HG03575 (cell line): ENCODE measurements around the gene MPST.
"Not testable (repeated sequence)": the region's sequence is repeated elsewhere in the genome, so short reads cannot be mapped to it uniquely, and the experiment has no call there.

ENCODE experiments used
- ATAC-seq: cut with Tn5 transposase; IDR thresholded peaks from one replicate; pipeline ENCODE4 v1.9.1; 2021; ENCODE audit not compliant: unreplicated experiment, insufficient number of reproducible peaks, low FRiP score; ENCODE audit errors: extremely low read depth

MPST gene

GRCh38 chr22:37019309-37020191 lies at the start of gene MPST, which contains the start of gene TST:
MPST (plus strand) TSS chr22:37019742; CDS start chr22:37019837, 95 bp downstream.
TST (minus strand) TSS chr22:37019447; CDS start chr22:37018732, 715 bp downstream.
- no peak for ATAC-seq

GRCh38 chr22:36971341-36972125 lies 48.0 kb upstream of the MPST start:
- no peak for ATAC-seq

- ATAC-seq = no peak
Observed at GRCh38 chr22:36976606-36977005, 42.9 kb upstream of the MPST start.

GRCh38 chr22:36977401-36977861 lies 42.1 kb upstream of the MPST start:
- ATAC-seq = no peak

GRCh38 chr22:36977947-36978660 lies 41.4 kb upstream of the MPST start:
- ATAC-seq = no peak

- no peak for ATAC-seq
Observed at GRCh38 chr22:36979016-36979910, 40.3 kb upstream of the MPST start.

- ATAC-seq = no peak
Observed at GRCh38 chr22:36981247-36981775, 38.2 kb upstream of the MPST start.

GRCh38 chr22:36982136-36982535 lies 37.4 kb upstream of the MPST start:
- ATAC-seq = no peak

- ATAC-seq = no peak
Observed at GRCh38 chr22:36985211-36985889, 34.2 kb upstream of the MPST start.

- no peak for ATAC-seq
Observed at GRCh38 chr22:36986242-36986821, 33.2 kb upstream of the MPST start.

- no peak for ATAC-seq
Observed at GRCh38 chr22:36988075-36988832, 31.3 kb upstream of the MPST start.

GRCh38 chr22:36989012-36989411 lies 30.5 kb upstream of the MPST start:
- not testable (repeated sequence) for ATAC-seq

GRCh38 chr22:36990457-36990856 lies 29.1 kb upstream of the MPST start:
- ATAC-seq = no peak

GRCh38 chr22:36991206-36991605 lies 28.3 kb upstream of the MPST start:
- ATAC-seq = no peak

GRCh38 chr22:36997746-36998145 lies 21.8 kb upstream of the MPST start:
- no peak for ATAC-seq

- ATAC-seq = no peak
Observed at GRCh38 chr22:36998620-36999351, 20.8 kb upstream of the MPST start.
